Skeletal muscle satellite cell (primary cell): ENCODE measurements around the gene PLCXD1. TPM values are rescaled to one million over a fixed set of nuclear protein-coding genes. Genes with fewer than 3 reads are reported as not detected.
A peak's percentile ranks its signal among the peaks of the same experiment; 100 is the strongest.
"Not testable (repeated sequence)": the region's sequence is repeated elsewhere in the genome, so short reads cannot be mapped to it uniquely, and the experiment has no call there.

Experiments used
- H3K27me3 ChIP-seq: 2 replicates; pipeline ENCODE4 v1.7.0; 2013; ENCODE audit warnings: low read length; ENCODE audit not compliant: control insufficient read depth, insufficient read depth
- H3K36me3 ChIP-seq: 2 replicates; pipeline ENCODE4 v1.7.0; 2013; ENCODE audit warnings: mild to moderate bottlenecking, control low read depth, low read length; ENCODE audit not compliant: insufficient read depth
- H3K4me1 ChIP-seq: 2 replicates; pipeline ENCODE4 v1.7.0; 2013; ENCODE audit warnings: low read length; ENCODE audit not compliant: control insufficient read depth, insufficient read depth
- H3K4me2 ChIP-seq: 2 replicates; pipeline ENCODE4 v1.7.0; 2013; ENCODE audit warnings: mild to moderate bottlenecking, low read length
- H3K4me3 ChIP-seq: 2 replicates; pipeline ENCODE4 v1.7.0; 2013; ENCODE audit warnings: low read length
- H3K9ac ChIP-seq: 2 replicates; pipeline ENCODE4 v1.7.0; 2013; ENCODE audit warnings: mild to moderate bottlenecking, low read depth, low read length, moderate library complexity
- H3K9me3 ChIP-seq: replicated peaks from 2 replicates; pipeline ENCODE4 v1.7.0; 2013; ENCODE audit warnings: mild to moderate bottlenecking, control low read depth, low read length
- total RNA-seq: library from RNA; depleted of rRNA; stranded (reverse); fragments of >200 nt; gene quantifications from 2 replicates; pipeline ENCODE4 v1.2.3, GENCODE V29; 2012; rRNA removed

PLCXD1 gene, protein sequence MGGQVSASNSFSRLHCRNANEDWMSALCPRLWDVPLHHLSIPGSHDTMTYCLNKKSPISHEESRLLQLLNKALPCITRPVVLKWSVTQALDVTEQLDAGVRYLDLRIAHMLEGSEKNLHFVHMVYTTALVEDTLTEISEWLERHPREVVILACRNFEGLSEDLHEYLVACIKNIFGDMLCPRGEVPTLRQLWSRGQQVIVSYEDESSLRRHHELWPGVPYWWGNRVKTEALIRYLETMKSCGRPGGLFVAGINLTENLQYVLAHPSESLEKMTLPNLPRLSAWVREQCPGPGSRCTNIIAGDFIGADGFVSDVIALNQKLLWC
- total RNA-seq: 3.0 and 15.5 TPM in 2 replicates

DNA sequence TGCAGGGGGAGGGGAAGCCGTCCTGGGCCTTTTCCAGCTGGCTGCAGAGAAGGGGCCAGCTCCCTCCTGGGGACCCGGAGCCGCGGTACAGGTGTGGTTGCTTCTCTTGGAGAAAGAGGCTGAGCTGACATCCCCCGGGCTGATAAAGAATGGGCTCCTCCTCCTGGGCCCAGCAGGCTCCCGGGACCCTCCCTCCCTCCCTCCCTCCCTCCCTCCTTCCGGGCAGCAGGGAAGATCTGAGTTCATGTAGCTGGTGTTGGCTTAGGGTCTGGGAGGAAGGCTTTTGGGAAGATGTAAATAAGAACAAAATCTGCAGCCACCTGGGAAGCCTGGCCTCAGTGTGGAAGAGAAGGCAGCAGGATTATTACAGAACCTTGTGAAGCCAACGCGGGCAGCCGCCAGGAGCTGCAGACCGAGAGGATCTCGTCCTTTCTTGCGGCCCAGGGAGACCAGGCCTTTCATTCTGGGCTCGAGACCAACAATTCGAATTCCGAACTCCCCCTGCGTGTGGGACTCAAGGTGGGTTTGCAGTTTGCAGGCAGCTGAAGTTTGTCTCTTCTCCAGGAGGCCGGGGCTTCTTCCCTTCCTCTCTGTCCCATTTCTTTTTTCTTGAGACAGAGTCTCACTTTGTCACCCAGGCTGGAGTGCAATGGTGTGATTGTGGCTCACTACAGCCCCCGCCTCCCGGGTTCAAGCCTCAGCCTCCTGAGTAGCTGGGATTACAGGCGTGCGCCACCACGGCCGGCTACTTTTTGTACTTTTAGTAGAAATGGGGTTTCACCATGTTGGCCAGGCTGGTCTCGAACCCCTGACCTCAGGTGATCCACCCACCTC lies at the start of gene PLCXD1:
TSS of gene PLCXD1 (plus strand) at position 216 of the 834 bp plus-strand sequence. CDS start 2,807 bp downstream, outside the sequence.
- Histone ChIP-seq H3K9me3 (no peaks in the 10 kb centered on the region), H3K27me3 (no peaks in the 10 kb centered on the region), H3K9ac (no peak within 1 kb of the TSS), H3K36me3 (peaks cover 11% of the 10 kb centered on the region), H3K4me1 (peaks cover 8% of the 10 kb centered on the region), H3K4me2 (peak within 1 kb of the TSS; percentile 52), H3K4me3 (no peak within 1 kb of the TSS)

DNA sequence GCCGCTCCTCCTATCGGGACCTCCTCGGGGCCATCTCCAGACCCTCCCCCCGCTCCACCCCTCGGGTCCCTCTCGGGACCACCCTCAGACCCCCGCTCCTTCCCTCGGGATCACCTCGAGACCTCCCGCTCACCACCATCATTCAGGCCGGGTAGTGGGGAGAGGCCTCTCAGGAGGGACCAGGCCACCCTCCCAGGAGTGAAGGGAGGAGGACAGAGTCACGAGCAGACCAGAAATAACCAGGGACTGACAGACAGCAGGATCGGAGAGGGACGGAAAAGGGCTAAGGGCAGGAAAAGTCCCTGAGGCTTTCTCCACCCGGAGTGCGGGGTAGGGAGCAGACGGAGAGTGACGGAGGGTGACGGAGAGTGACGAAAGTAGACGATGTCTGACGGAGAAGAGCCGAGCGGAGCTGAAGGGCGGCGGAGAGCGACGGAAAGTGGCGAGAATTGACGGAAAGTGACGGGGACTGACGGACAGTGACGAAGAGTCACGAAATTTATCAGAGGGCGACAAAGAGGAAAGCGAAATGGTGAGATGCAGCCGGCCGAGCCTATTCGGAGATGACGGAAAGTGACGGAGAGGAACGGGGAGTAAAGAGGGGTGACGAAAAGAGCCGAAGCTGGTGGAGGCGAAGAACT lies 49.4 kb upstream of the PLCXD1 start:
- not testable (repeated sequence) for H3K9ac ChIP-seq, H3K4me3 ChIP-seq, H3K27me3 ChIP-seq, H3K9me3 ChIP-seq, H3K36me3 ChIP-seq, H3K4me1 ChIP-seq, H3K4me2 ChIP-seq

DNA sequence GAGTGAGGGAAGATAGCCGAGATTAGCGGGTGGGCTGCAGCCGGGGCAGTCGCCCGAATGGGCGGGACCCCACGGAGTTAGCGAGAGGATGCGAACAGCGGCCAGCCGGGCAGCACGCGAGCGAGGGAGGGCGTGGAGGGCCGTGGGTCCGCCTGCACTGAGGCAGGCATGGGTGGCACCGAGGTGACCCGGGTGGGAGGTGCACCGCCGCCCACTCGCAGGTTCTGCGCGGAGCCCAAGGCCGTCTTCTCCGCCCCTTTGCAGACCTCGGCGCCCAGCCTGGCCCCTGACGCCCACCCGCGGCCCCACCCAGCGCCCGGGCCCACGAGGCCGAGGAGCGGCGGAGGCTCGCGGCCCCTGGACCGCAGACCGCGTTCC lies 48.9 kb upstream of the PLCXD1 start:
- not testable (repeated sequence) for H3K36me3 ChIP-seq, H3K9ac ChIP-seq, H3K4me3 ChIP-seq, H3K4me2 ChIP-seq, H3K9me3 ChIP-seq, H3K4me1 ChIP-seq, H3K27me3 ChIP-seq

DNA sequence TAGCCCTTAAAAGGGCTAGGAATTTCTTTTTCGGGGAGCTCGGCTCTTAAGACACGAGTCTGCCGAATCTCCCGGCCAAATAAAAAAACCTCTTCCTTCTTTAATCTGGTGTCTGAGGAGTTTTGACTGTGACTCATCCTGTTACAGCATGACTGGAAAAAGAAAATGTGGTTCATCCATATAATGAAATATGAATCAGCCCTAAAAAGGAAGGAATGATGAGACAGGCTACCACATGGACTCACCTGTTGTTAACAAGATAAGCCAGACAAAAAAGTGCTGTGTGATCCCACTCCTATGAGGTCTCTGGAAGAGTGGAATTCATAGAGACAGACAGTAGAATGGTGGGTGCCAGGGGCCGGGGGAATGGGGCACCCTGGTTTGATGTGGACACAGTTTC lies 45.0 kb upstream of the PLCXD1 start:
- H3K36me3 ChIP-seq, H3K4me2 ChIP-seq, H3K4me1 ChIP-seq, H3K4me3 ChIP-seq, H3K9ac ChIP-seq, H3K27me3 ChIP-seq, H3K9me3 ChIP-seq: not testable (repeated sequence)

DNA sequence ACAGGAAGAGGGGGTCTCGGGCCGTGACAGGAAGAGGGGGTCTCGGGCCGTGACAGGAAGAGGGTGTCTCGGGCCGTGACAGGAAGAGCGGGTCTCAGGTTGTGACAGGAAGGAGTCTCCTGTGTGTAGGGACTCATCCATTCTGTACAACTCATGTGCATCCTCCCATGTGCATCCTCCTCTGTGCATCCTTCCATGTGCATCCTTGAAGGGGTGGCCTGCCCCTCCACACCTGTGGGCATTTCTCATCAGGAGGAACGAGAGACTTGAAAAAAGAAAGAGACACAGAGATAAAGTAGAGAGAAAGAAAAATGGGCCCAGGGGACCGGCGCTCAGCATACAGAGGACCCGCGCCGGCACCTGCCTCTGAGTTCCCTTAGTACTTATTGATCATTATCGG lies 30.2 kb upstream of the PLCXD1 start:
- Histone ChIP-seq H3K4me3 (no peak overlapping the region), H3K9me3 (no peaks in the 10 kb centered on the region), H3K4me1 (no peaks in the 10 kb centered on the region), H3K9ac (no peak overlapping the region), H3K4me2 (no peak overlapping the region), H3K36me3 (no peaks in the 10 kb centered on the region), H3K27me3 (no peaks in the 10 kb centered on the region)

DNA sequence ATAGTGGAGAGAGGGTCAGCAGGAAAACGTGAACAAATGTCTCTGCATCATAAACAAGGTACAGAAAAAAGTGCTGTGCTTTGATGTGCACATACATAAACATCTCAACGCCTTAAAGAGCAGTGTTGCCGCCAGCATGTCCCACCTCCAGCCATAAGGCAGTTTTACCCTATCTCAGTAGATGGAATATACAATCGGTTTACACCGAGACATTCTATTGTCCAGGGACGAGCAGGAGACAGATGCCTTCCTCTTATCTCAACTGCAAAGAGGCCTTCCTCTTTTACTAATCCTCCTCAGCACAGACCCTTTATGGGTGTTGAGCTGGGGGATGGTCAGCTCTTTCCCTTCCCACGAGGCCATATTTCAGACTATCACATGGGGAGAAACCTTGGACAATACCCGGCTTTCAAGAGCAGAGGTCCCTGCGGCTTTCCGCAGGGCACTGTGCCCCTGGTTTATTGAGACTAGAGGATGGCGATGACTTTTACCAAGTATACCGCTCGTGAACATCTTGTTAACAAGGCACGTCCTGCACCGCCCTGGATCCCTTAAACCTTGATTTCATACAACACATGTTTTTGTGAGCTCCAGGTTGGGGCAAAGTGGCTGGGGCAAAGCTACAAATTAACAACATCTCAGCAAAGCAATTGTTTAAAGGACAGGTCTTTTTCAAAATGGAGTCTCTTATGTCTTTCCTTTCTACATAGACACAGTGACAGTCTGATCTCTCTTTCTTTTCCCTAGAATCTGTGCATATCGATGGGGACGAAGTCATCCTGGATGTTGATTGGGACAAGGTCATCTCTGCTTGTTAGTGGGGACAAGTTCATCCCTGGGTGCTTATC lies 29.6 kb upstream of the PLCXD1 start:
- H3K36me3 ChIP-seq, H3K9ac ChIP-seq, H3K4me1 ChIP-seq, H3K4me3 ChIP-seq, H3K4me2 ChIP-seq, H3K9me3 ChIP-seq, H3K27me3 ChIP-seq: not testable (repeated sequence)

DNA sequence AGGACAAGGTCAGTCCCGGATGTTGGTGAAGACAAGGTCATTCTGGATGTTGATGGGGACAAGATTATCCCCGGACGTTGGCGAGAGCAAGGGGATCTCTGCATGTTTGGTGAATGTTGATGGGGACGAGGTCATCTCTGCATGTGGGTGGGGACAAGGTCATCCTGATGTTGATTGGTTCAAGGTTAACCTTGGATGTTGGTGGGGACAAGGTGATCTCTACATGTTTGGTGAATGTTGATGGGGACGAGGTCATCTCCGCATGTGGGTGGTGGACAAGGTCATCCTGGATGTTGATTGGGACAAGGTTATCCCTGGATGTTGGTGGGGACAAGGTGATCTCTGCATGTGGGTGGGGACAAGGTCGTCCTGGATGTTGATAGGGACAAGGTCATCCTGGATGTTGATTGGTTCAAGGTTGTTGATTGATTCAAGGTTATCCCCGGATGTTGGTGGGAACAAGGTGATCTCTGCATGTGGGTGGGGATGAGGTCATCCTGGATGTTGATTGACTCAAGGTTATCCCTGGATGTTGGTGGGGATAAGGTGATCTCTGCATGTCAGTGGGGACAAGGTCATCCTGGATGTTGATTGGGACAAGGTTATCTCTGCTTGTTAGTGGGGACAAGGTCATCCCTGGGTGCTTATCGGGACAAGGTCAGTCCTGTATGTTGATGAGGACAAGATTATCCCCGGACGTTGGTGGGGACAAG lies 28.8 kb upstream of the PLCXD1 start:
- Histone ChIP-seq H3K27me3 (no peaks in the 10 kb centered on the region), H3K4me2 (no peak overlapping the region), H3K4me1 (no peaks in the 10 kb centered on the region), H3K4me3 (no peak overlapping the region), H3K9me3 (no peaks in the 10 kb centered on the region), H3K36me3 (no peaks in the 10 kb centered on the region), H3K9ac (no peak overlapping the region)

DNA sequence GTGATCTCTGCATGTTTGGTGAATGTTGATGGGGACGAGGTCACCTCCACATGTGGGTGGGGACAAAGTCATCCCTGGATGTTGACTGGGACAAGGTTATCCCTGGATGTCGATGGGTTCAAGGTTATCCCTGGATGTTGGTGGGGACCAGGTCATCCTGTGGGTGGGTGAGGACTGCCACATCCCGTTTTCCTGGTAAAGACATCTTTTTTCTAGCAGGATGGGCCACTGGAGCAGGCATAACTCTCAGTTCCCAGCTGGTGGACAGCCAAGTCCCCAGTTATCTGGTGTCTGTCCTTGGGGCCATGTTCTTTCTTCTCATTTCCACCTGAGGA lies 28.3 kb upstream of the PLCXD1 start:
- no peaks in the 10 kb centered on the region for H3K4me1 ChIP-seq
- H3K9me3 ChIP-seq: no peaks in the 10 kb centered on the region
- no peak overlapping the region for H3K9ac ChIP-seq
- H3K4me3 ChIP-seq: no peak overlapping the region
- no peaks in the 10 kb centered on the region for H3K27me3 ChIP-seq
- no peaks in the 10 kb centered on the region for H3K36me3 ChIP-seq
- no peak overlapping the region for H3K4me2 ChIP-seq

DNA sequence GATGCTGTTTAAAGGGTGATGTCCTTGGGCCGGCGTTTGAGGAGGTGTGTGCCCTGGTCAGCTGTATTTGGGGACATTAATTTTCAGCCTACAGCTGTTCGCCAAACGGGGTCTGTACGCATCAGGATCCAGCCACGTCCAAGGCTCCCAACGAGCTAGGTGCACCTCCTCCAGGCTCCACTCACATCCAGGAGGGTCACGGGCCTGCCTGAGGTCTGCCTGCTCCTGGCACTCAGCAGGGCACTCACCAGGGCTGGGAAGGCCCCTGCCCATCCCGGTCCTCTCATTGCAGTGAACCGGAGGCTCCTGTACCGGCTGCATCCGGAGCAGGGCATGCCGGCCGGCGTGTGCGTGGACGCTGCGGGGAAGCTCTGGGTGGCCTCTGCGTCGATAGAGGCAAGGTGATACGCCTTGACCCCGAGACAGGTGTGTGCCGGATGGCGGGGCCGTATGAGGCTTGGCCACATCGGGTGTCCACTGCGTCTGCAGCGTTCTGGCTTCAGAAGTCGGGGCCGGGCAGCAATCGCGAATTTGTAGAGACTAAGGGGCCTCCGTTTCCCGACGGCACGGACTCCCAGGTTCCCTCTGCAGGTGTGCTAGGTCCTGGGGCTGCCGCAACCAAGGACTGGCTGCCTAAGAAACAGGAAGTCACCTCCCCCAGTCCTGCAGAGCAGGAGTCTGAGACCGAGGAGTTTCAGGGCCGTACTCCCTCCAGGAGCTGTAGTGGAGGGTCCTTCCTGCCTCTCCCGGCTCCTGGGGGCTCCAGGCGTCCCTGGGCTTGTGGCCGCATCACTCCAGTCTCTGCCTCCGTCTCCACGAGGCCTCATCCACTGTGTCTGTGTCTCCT lies 27.5 kb upstream of the PLCXD1 start:
- Histone ChIP-seq H3K4me2 (no peak overlapping the region), H3K9ac (no peak overlapping the region), H3K36me3 (no peaks in the 10 kb centered on the region)

DNA sequence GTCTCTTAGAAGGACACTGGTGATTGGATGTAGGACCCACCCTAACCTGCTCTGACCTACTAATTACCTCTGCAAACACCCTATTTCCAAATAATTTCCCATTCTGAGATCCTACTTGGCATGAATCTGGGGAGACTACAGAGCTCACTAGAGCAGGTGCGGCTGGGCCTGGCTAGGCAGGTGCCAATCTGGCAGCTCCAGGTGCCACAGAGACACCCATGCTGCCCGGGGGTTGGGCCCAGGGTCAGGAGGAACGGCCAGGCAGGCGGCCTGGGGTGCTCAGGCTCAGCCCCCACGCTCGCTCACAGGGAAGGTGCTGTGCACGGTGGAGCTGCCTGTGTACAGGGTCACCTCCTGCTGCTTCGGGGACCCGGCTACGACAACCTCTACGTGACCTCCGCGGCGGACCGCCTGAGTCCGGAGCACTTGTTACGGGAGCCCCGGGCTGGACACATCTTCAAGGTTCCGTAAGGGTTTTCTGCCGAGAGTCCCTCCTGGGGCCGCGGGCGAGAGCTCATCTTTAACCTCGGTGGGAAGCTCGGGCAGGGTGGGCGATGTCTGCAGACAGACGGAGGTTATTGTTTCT lies 26.5 kb upstream of the PLCXD1 start:
- H3K9me3 ChIP-seq: no peaks in the 10 kb centered on the region
- H3K4me2 ChIP-seq: no peak overlapping the region
- H3K36me3 ChIP-seq: no peaks in the 10 kb centered on the region
- H3K4me1 ChIP-seq: no peaks in the 10 kb centered on the region
- H3K27me3 ChIP-seq: no peaks in the 10 kb centered on the region
- H3K9ac ChIP-seq: no peak overlapping the region
- no peak overlapping the region for H3K4me3 ChIP-seq

More for the DNA sequence above, 27.5 kb upstream of the PLCXD1 start:
- H3K4me1 ChIP-seq: no peaks in the 10 kb centered on the region
- no peaks in the 10 kb centered on the region for H3K27me3 ChIP-seq
- H3K9me3 ChIP-seq: no peaks in the 10 kb centered on the region
- H3K4me3 ChIP-seq: no peak overlapping the region
